Measurements from ENCODE around the gene DGUOK. TPM values are rescaled to one million over a fixed set of nuclear protein-coding genes. Genes with fewer than 3 reads are reported as not detected.

Gene DGUOK
- total and polyA plus RNA-seq, 8 donors: 1.7 to 91.3 (median 33.8) TPM; not detected in 1

DNA sequence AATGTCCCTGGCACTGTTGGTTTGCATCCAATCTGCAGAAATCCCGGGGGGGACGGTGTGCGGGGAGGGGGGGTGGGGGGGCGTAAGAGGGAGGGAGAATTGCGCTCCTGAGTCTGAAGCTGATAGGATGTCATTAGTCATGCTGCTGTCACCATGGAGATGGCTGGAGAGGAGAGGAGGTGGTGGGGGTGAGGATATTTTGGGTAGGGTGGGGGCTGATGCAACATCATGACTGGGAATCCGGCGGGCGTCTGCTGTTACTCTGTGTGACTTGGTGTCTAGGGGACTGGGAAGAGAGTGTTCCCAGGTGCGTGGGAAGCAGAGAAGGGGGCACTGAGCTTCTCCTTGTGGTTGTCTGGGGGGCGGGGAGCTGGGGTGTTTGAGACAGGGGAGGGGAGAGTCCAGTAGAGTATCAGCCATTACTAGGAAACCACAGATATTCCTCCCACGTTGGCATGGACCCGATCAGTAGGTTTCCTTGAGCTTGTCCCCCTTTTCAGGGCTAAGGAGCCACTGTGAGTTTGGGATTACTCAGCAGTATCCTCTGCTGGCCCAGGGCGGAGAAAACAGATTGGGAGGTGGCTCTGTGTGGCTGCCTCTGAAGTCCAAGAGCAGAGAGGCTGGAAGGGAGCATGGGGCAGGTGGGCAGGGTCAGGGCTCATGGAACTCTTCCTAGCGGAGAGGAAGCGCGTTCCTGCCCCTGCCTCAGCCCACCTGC, 77.0 kb downstream of the DGUOK start:
- DNase-seq: no peak

GRCh38 chr2:74004212-74005182, 77.8 kb downstream of the DGUOK start:
- no peak for DNase-seq
- H3K9me3 ChIP-seq: no peaks in the 10 kb centered on the region
- H3K27me3 ChIP-seq: no peaks in the 10 kb centered on the region
- peaks cover 25 to 94% (median 67%) of the 10 kb centered on the region in 4 donors for H3K4me1 ChIP-seq
- no peak overlapping the region for H3K27ac ChIP-seq
- WGBS, 5 donors: 78 to 86% (median 82%) methylated on average over 15 to 18 of the region's 18 CpGs
- no peak for TF ChIP-seq EP300 (IDR thresholded peaks at IDR 0.05)
- no peak for TF ChIP-seq POLR2A (IDR thresholded peaks at IDR 0.05)
- TF ChIP-seq, protein P1, sequence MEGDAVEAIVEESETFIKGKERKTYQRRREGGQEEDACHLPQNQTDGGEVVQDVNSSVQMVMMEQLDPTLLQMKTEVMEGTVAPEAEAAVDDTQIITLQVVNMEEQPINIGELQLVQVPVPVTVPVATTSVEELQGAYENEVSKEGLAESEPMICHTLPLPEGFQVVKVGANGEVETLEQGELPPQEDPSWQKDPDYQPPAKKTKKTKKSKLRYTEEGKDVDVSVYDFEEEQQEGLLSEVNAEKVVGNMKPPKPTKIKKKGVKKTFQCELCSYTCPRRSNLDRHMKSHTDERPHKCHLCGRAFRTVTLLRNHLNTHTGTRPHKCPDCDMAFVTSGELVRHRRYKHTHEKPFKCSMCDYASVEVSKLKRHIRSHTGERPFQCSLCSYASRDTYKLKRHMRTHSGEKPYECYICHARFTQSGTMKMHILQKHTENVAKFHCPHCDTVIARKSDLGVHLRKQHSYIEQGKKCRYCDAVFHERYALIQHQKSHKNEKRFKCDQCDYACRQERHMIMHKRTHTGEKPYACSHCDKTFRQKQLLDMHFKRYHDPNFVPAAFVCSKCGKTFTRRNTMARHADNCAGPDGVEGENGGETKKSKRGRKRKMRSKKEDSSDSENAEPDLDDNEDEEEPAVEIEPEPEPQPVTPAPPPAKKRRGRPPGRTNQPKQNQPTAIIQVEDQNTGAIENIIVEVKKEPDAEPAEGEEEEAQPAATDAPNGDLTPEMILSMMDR (IDR thresholded peaks at IDR 0.05): no peak
- no peak for TF ChIP-seq POLR2AphosphoS5 (IDR thresholded peaks at IDR 0.05)
- peaks cover 0 to 13% (median 2%) of the 10 kb centered on the region in 4 donors for H3K36me3 ChIP-seq
- intact Hi-C loops (cut with DNase I; ENCODE audit: low total_unique reads): no loop called here
- no peak overlapping the region for H3K4me3 ChIP-seq

More for the DNA sequence above, 77.0 kb downstream of the DGUOK start:
- H3K4me3 ChIP-seq: peak overlapping the region in 3 of 4 donors; percentile 56 to 65 (median 58)
- intact Hi-C loops (cut with DNase I; ENCODE audit: low total_unique reads): no loop called here
- H3K27me3 ChIP-seq: no peaks in the 10 kb centered on the region
- H3K36me3 ChIP-seq: peaks cover 0 to 13% (median 2%) of the 10 kb centered on the region in 4 donors
- no peak overlapping the region for H3K27ac ChIP-seq
- peaks cover 22 to 93% (median 64%) of the 10 kb centered on the region in 4 donors for H3K4me1 ChIP-seq
- 53 to 69% (median 63%) methylated on average over 14 to 16 of the region's 16 CpGs for WGBS, 5 donors
- TF ChIP-seq, protein P1 (IDR thresholded peaks at IDR 0.05): no peak
- no peak for TF ChIP-seq EP300 (IDR thresholded peaks at IDR 0.05)
- TF ChIP-seq POLR2AphosphoS5 (IDR thresholded peaks at IDR 0.05): no peak
- TF ChIP-seq POLR2A (IDR thresholded peaks at IDR 0.05): no peak
- H3K9me3 ChIP-seq: no peaks in the 10 kb centered on the region

GRCh38 chr2:74005786-74006185, 79.1 kb downstream of the DGUOK start:
- Histone ChIP-seq H3K9me3 (no peaks in the 10 kb centered on the region), H3K27ac (no peak overlapping the region), H3K36me3 (peaks cover 0 to 13% (median 2%) of the 10 kb centered on the region in 4 donors), H3K4me1 (peaks cover 25 to 93% (median 67%) of the 10 kb centered on the region in 4 donors), H3K4me3 (no peak overlapping the region), H3K27me3 (no peaks in the 10 kb centered on the region)
- TF ChIP-seq POLR2AphosphoS5 (IDR thresholded peaks at IDR 0.05) (no peak), POLR2A (IDR thresholded peaks at IDR 0.05) (no peak), EP300 (IDR thresholded peaks at IDR 0.05) (no peak)
- TF ChIP-seq, protein P1 (IDR thresholded peaks at IDR 0.05): no peak
- WGBS, 5 donors: 65 to 83% (median 82%) methylated on average over 5 to 8 of the region's 8 CpGs
- DNase-seq: no peak
- intact Hi-C loops (cut with DNase I; ENCODE audit: low total_unique reads): no loop called here

- peaks cover 0 to 13% (median 2%) of the 10 kb centered on the region in 4 donors for H3K36me3 ChIP-seq
- H3K9me3 ChIP-seq: no peaks in the 10 kb centered on the region
- intact Hi-C loops (cut with DNase I; ENCODE audit: low total_unique reads): no loop called here
- H3K4me3 ChIP-seq: no peak overlapping the region
- peak in 1 of 2 donors; percentile 82 for DNase-seq
- WGBS, 5 donors: 55 to 77% (median 61%) methylated on average over 7 of the region's 7 CpGs
- no peak for TF ChIP-seq POLR2A (IDR thresholded peaks at IDR 0.05)
- TF ChIP-seq EP300 (IDR thresholded peaks at IDR 0.05): no peak
- no peak for TF ChIP-seq POLR2AphosphoS5 (IDR thresholded peaks at IDR 0.05)
- TF ChIP-seq, protein P1 (IDR thresholded peaks at IDR 0.05): no peak
- H3K4me1 ChIP-seq: peaks cover 23 to 86% (median 65%) of the 10 kb centered on the region in 4 donors
- no peaks in the 10 kb centered on the region for H3K27me3 ChIP-seq
- H3K27ac ChIP-seq: no peak overlapping the region
Observed at GRCh38 chr2:74006459-74006858, 79.8 kb downstream of the DGUOK start.
